Panc1 (cell line): Measurements from ENCODE around the gene ENPP3.

Experiments
- CTCF ChIP-seq: fragments of 450-650 bp; IDR thresholded peaks from 2 replicates; pipeline ENCODE4 v1.5.1; 2017; ENCODE audit warnings: mild to moderate bottlenecking
- POLR2AphosphoS5 ChIP-seq: IDR thresholded peaks from 2 replicates; pipeline ENCODE4 v1.6.1; 2012; ENCODE audit warnings: mild to moderate bottlenecking, low read depth, low read length, moderate library complexity
- REST ChIP-seq, 2 experiments: IDR thresholded peaks; 2 replicates each; pipeline ENCODE4 v1.6.1; 2011 to 2012; ENCODE audit warnings: low read depth in 2 of 2, control low read depth in 1 of 2, low read length in 1 of 2, mild to moderate bottlenecking in 1 of 2, moderate library complexity in 1 of 2; ENCODE audit not compliant: insufficient read depth in 1 of 2
- SIN3A ChIP-seq: IDR thresholded peaks from 2 replicates; pipeline ENCODE4 v1.6.1; 2012; ENCODE audit warnings: low read depth, mild to moderate bottlenecking, low read length, moderate library complexity, borderline replicate concordance; ENCODE audit not compliant: insufficient read depth
- TCF7L2 ChIP-seq: IDR thresholded peaks from 2 replicates; pipeline ENCODE4 v1.6.1; 2011; ENCODE audit warnings: mild to moderate bottlenecking, low read depth, low read length, inconsistent platforms

- TF ChIP-seq CTCF (no peak), REST (IDR thresholded peaks at IDR 0.05; ENCODE audit: insufficient read depth in 1 of 2, low read depth in 2 of 2, low read length in 1 of 2) (no peak), POLR2AphosphoS5 (no peak), TCF7L2 (no peak), SIN3A (no peak)
Observed at GRCh38 chr6:131635384-131636340, 1.4 kb upstream of the ENPP3 start.
